HCT116 (cell line): ENCODE results near the gene TXLNG. TPM values are rescaled to one million over a fixed set of nuclear protein-coding genes. Genes with fewer than 3 reads are reported as not detected.

Source experiments
- ATAC-seq: fragments of 200-7000 bp; cut with Tn5 transposase; 2 replicates; pipeline ENCODE4 v1.9.1; 2020; ENCODE audit warnings: mild to moderate bottlenecking, moderate library complexity
- BruUV-seq: library from RNA; stranded (reverse); fragments of 400-500 nt; replicated peaks from 2 replicates; lab custom pipeline; 2021; lab: Mats Ljungman, UMichigan
- CTCF ChIA-PET: fragments of 300-600 bp; sonication (Branson Sonifier 250); formaldehyde crosslinking; loops from one replicate; lab custom pipeline; 2021; ENCODE audit warnings: antibody characterized with exemption; lab: Charles Lee
- POLR2A ChIA-PET: fragments of 300-600, 350-600 bp; sonication (Branson Sonifier 250); formaldehyde crosslinking; loops from one replicate; lab custom pipeline; 2021; ENCODE audit warnings: antibody characterized with exemption; lab: Charles Lee
- RAD21 ChIA-PET, 2 experiments: fragments of 300-600 bp; sonication (Branson Sonifier 250); formaldehyde crosslinking; loops; one replicate each; lab custom pipeline; 2023; ENCODE audit warnings: low total read pairs in 2 of 2; ENCODE audit not compliant: uncharacterized antibody in 2 of 2, unreplicated experiment in 2 of 2, low non-redundant PET in 1 of 2; lab: Charles Lee
- DNase-seq: peaks from one replicate; pipeline ENCODE4 v3.0.0-alpha.2; 2010; ENCODE audit warnings: low read depth, low spot score
- H2AFZ ChIP-seq: fragments of 200-600 bp; shearing (Covaris generic), sonication (generic); 2 replicates; pipeline ENCODE4 v1.6.1; 2017; ENCODE audit warnings: low read depth, mixed run types, mixed read lengths, antibody characterized with exemption, low read length; ENCODE audit not compliant: poor library complexity, severe bottlenecking
- H3K27ac ChIP-seq: 2 replicates; pipeline ENCODE4 v1.5.1; 2012; ENCODE audit warnings: low read depth, low read length
- H3K27me3 ChIP-seq: fragments of 200-600 bp; sonication (generic); 2 replicates; pipeline ENCODE4 v1.6.1; 2016; ENCODE audit warnings: mixed run types, low read length, mixed read lengths; ENCODE audit not compliant: insufficient read depth
- H3K36me3 ChIP-seq, 2 experiments: fragments of 200-500 bp in 1 of 2; fragments of 200-600 bp in 1 of 2; sonication (Bioruptor generic) in 1 of 2; sonication (generic) in 1 of 2; 2 replicates each; pipeline versions ENCODE4 v1.5.1 to v1.6.1; 2014 to 2016; ENCODE audit warnings: low read length in 2 of 2, inconsistent platforms in 1 of 2, mixed read lengths in 1 of 2, mixed run types in 1 of 2; ENCODE audit not compliant: insufficient read depth in 2 of 2, control insufficient read depth in 1 of 2
- H3K4me1 ChIP-seq, 2 experiments: fragments of 200-600 bp in 1 of 2; sonication (generic) in 1 of 2; 2 replicates each; pipeline versions ENCODE4 v1.5.1 to v1.6.1; 2012 to 2017; ENCODE audit warnings: low read length in 2 of 2, inconsistent platforms in 1 of 2, mild to moderate bottlenecking in 1 of 2, mixed read lengths in 1 of 2, mixed run types in 1 of 2, moderate library complexity in 1 of 2; ENCODE audit not compliant: insufficient read depth in 2 of 2, control insufficient read depth in 1 of 2
- H3K4me2 ChIP-seq: fragments of 200-600 bp; sonication (generic); 2 replicates; pipeline ENCODE4 v1.6.1; 2017; ENCODE audit warnings: mixed run types, low read length, mixed read lengths
- H3K4me3 ChIP-seq, 2 experiments: fragments of 200-600 bp in 1 of 2; sonication (generic) in 1 of 2; replicated peaks in 1 of 2; 2 replicates each; pipeline ENCODE4 v1.5.1; 2011 to 2016; ENCODE audit warnings: low read length in 2 of 2, control low read depth in 1 of 2, low read depth in 1 of 2, mild to moderate bottlenecking in 1 of 2, mixed read lengths in 1 of 2, mixed run types in 1 of 2
- H3K79me2 ChIP-seq: fragments of 200-600 bp; sonication (generic); 2 replicates; pipeline ENCODE4 v1.6.1; 2017; ENCODE audit warnings: mild to moderate bottlenecking, mixed run types, low read length, moderate library complexity, mixed read lengths; ENCODE audit not compliant: insufficient read depth
- H3K9ac ChIP-seq: fragments of 200-600 bp; sonication (generic); 2 replicates; pipeline ENCODE4 v1.6.1; 2016; ENCODE audit warnings: low read length, mixed read lengths
- H3K9me2 ChIP-seq: fragments of 200-600 bp; sonication (generic), shearing (Covaris generic); 2 replicates; pipeline ENCODE4 v1.6.1; 2017; ENCODE audit warnings: mixed run types, mild to moderate bottlenecking, moderate library complexity; ENCODE audit not compliant: insufficient read depth
- H3K9me3 ChIP-seq, 2 experiments: fragments of 200-500 bp in 1 of 2; fragments of 200-600 bp in 1 of 2; sonication (Bioruptor generic) in 1 of 2; sonication (generic) in 1 of 2; 2 replicates each; pipeline ENCODE4 v1.6.1; 2014 to 2017; ENCODE audit warnings: low read length in 2 of 2, mixed read lengths in 2 of 2, inconsistent platforms in 1 of 2, low read depth in 1 of 2, mild to moderate bottlenecking in 1 of 2, mixed run types in 1 of 2, moderate library complexity in 1 of 2; ENCODE audit not compliant: control insufficient read depth in 1 of 2, insufficient read depth in 1 of 2
- H4K20me1 ChIP-seq: fragments of 200-600 bp; sonication (generic), shearing (Covaris generic); 2 replicates; pipeline ENCODE4 v1.6.1; 2017; ENCODE audit warnings: mixed run types, mild to moderate bottlenecking, moderate library complexity; ENCODE audit not compliant: insufficient read depth
- ATF3 ChIP-seq: IDR thresholded peaks from 2 replicates; pipeline ENCODE4 v1.6.1; 2012
- CBX3 ChIP-seq: IDR thresholded peaks from 2 replicates; pipeline ENCODE4 v1.6.1; 2012; ENCODE audit warnings: low read depth
- CEBPB ChIP-seq: IDR thresholded peaks from 2 replicates; pipeline ENCODE4 v1.6.1; 2012; ENCODE audit warnings: low read depth
- CTCF ChIP-seq, 3 experiments: fragments of 200-600 bp in 1 of 3; sonication (generic) in 1 of 3; IDR thresholded peaks in 2 of 3; conservative IDR thresholded peaks in 1 of 3; 2 replicates each; pipeline ENCODE4 v1.5.1; 2012 to 2017; ENCODE audit warnings: low read depth in 2 of 3, low read length in 2 of 3, antibody characterized with exemption in 1 of 3, borderline replicate concordance in 1 of 3, control low read depth in 1 of 3, mild to moderate bottlenecking in 1 of 3, mixed read lengths in 1 of 3, mixed run types in 1 of 3, moderate library complexity in 1 of 3; ENCODE audit not compliant: insufficient read depth in 1 of 3
- EGR1 ChIP-seq: IDR thresholded peaks from 2 replicates; pipeline ENCODE4 v1.6.1; 2012; ENCODE audit warnings: low read depth
- ELF1 ChIP-seq: IDR thresholded peaks from 2 replicates; pipeline ENCODE4 v1.6.1; 2012; ENCODE audit warnings: low read depth, borderline replicate concordance
- EZH2phosphoT487 ChIP-seq: fragments of 200-600 bp; IDR thresholded peaks from 2 replicates; pipeline ENCODE4 v1.6.1; 2018; ENCODE audit warnings: antibody characterized with exemption, borderline replicate concordance
- FOSL1 ChIP-seq: IDR thresholded peaks from 2 replicates; pipeline ENCODE4 v1.6.1; 2012; ENCODE audit warnings: low read depth
- MAX ChIP-seq: IDR thresholded peaks from 2 replicates; pipeline ENCODE4 v1.6.1; 2012
- POLR2A ChIP-seq: IDR thresholded peaks from 2 replicates; pipeline ENCODE4 v1.7.0; 2011; ENCODE audit warnings: borderline replicate concordance; ENCODE audit not compliant: insufficient read depth, insufficient read length; ENCODE audit errors: extremely low read depth
- POLR2AphosphoS5 ChIP-seq: IDR thresholded peaks from 2 replicates; pipeline ENCODE4 v1.6.1; 2011; ENCODE audit warnings: mild to moderate bottlenecking, low read depth, low read length, moderate library complexity
- RAD21 ChIP-seq: IDR thresholded peaks from 2 replicates; pipeline ENCODE4 v1.6.1; 2012; ENCODE audit warnings: low read depth, mild to moderate bottlenecking
- REST ChIP-seq: IDR thresholded peaks from 2 replicates; pipeline ENCODE4 v1.6.1; 2012; ENCODE audit warnings: low read depth
- SIN3A ChIP-seq: IDR thresholded peaks from 2 replicates; pipeline ENCODE4 v1.6.1; 2012; ENCODE audit warnings: low read depth
- SP1 ChIP-seq: IDR thresholded peaks from 2 replicates; pipeline ENCODE4 v1.6.1; 2012; ENCODE audit warnings: low read depth
- TCF7L2 ChIP-seq: IDR thresholded peaks from 2 replicates; pipeline ENCODE4 v1.7.0; 2011; ENCODE audit warnings: borderline replicate concordance, inconsistent platforms; ENCODE audit not compliant: insufficient read depth, insufficient read length; ENCODE audit errors: extremely low read depth
- YY1 ChIP-seq: IDR thresholded peaks from 2 replicates; pipeline ENCODE4 v1.6.1; 2011; ENCODE audit warnings: low read length, low read depth, moderate library complexity, mild to moderate bottlenecking; ENCODE audit not compliant: insufficient replicate concordance; ENCODE audit errors: extremely low read depth
- ZBTB33 ChIP-seq: IDR thresholded peaks from 2 replicates; pipeline ENCODE4 v1.6.1; 2011; ENCODE audit warnings: mild to moderate bottlenecking, low read length, moderate library complexity; ENCODE audit not compliant: insufficient replicate concordance; ENCODE audit errors: extremely low read depth
- ZFX ChIP-seq: fragments of 450-650 bp; IDR thresholded peaks from 2 replicates; pipeline ENCODE4 v1.6.1; 2017
- ZNF274 ChIP-seq: fragments of 200-500 bp; sonication (Bioruptor generic); IDR thresholded peaks from 2 replicates; pipeline ENCODE4 v1.6.1; 2014; ENCODE audit warnings: mild to moderate bottlenecking, low read depth, low read length, inconsistent platforms
- intact Hi-C: fragments of 100-400 bp; cut with micrococcal nuclease; formaldehyde crosslinking; loops from 2 replicates; pipeline ENCODE4 v1.10.0; 2022
- total RNA-seq: library from RNA; stranded (reverse); gene quantifications from one replicate; pipeline ENCODE4 v1.2.1, GENCODE V29; 2021; ENCODE audit not compliant: unreplicated experiment

Gene TXLNG
- total RNA-seq, 1 experiment from 2014 or later: 22.9 TPM

GRCh38 chrX:16804923-16805464, 18.7 kb downstream of the TXLNG start:
- no peak for DNase-seq
- Histone ChIP-seq H2AFZ (no peak overlapping the region), H3K9ac (no peak overlapping the region), H3K4me1 (0 out of 4 replicates have a peak, but pooled peaks cover 0 to 5% of the 10 kb centered on the region in 2 experiments), H3K9me2 (no peaks in the 10 kb centered on the region), H3K79me2 (peaks cover 86% of the 10 kb centered on the region), H3K27me3 (no peaks in the 10 kb centered on the region), H4K20me1 (no peaks in the 10 kb centered on the region; the same call in 1 of the 2 replicates), H3K27ac (no peak overlapping the region), H3K4me3 (no peak overlapping the region), H3K9me3 (no peaks in the 10 kb centered on the region), H3K36me3 (no peaks in the 10 kb centered on the region; a peak in 1 of 4 replicates), H3K4me2 (no peak overlapping the region)
- no TSS peak for BruUV-seq
- no peak for ATAC-seq
- TF ChIP-seq SIN3A: no peak
- no peak for TF ChIP-seq SP1
- no peak for TF ChIP-seq POLR2A
- no peak for TF ChIP-seq FOSL1
- TF ChIP-seq EZH2phosphoT487: no peak
- TF ChIP-seq ZFX: no peak
- no peak for TF ChIP-seq ZNF274
- TF ChIP-seq CEBPB: no peak
- TF ChIP-seq POLR2AphosphoS5: no peak
- TF ChIP-seq TCF7L2: no peak
- TF ChIP-seq REST: no peak
- no peak for TF ChIP-seq MAX
- no peak for TF ChIP-seq YY1
- no peak for TF ChIP-seq ATF3
- no peak for TF ChIP-seq RAD21
- no peak for TF ChIP-seq ZBTB33
- no peak for TF ChIP-seq CBX3
- TF ChIP-seq ELF1: no peak
- TF ChIP-seq CTCF (IDR thresholded peaks at IDR 0.05 in 2 of 3, conservative IDR thresholded peaks at IDR 0.05 in 1 of 3; ENCODE audit: borderline replicate concordance in 1 of 3, insufficient read depth in 1 of 3, low read depth in 2 of 3, low read length in 2 of 3): no peak
- TF ChIP-seq EGR1: no peak
- intact Hi-C loops: no loop called here
- ChIA-PET RAD21 (no interaction called here), CTCF (no interaction called here), POLR2A (interaction anchor here (1.8 kb wide), 1 partner anchor 33 kb away, joined by 6 read pairs; no protein-coding TSS in a partner anchor)
